ENCODE data around the gene MNAT1. TPM values are rescaled to one million over a fixed set of nuclear protein-coding genes. Genes with fewer than 3 reads are reported as not detected.
"Not testable (repeated sequence)": the region's sequence is repeated elsewhere in the genome, so short reads cannot be mapped to it uniquely, and the experiment has no call there.

MNAT1 gene
- total RNA-seq, 1 experiment from 2014 or later = 58.1 TPM

- in situ Hi-C loops (cut with HindIII; ENCODE audit: low pct_unique_long_range_greater_than_20kb, low sequenced_read_pairs) = no loop called here
- DNase-seq (ENCODE audit: low read depth, low spot score) = no peak
These were observed 111.0 kb downstream of the MNAT1 start for GRCh38 chr14:60845523-60845922.

DNA sequence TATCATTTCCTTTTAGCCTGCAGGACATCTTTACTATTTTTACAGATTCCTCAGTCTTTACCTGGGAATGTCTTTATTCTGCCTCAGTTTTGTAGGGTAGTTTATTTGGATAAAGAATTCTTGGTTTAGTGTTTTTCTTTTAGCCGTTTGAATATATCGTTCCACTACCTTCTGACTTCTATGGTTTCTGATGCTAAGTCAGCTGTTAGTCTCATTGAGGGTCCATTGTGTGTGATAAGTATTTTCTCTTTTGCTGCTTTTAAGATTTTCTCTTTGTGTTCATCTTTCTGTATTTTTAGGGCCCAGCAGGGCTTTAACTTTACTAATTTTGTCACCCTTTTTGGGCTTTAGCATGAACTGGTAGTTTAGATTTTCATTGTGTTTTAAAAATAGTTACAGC is 113.5 kb downstream of the MNAT1 start:
- DNase-seq (ENCODE audit: low read depth, low spot score) = no peak
- in situ Hi-C loops (cut with HindIII; ENCODE audit: low pct_unique_long_range_greater_than_20kb, low sequenced_read_pairs) = no loop called here

GRCh38 chr14:60851692-60852091 is 117.1 kb downstream of the MNAT1 start:
- DNase-seq (ENCODE audit: low read depth, low spot score); in situ Hi-C loops (cut with HindIII; ENCODE audit: low pct_unique_long_range_greater_than_20kb, low sequenced_read_pairs): not testable (repeated sequence)

DNA sequence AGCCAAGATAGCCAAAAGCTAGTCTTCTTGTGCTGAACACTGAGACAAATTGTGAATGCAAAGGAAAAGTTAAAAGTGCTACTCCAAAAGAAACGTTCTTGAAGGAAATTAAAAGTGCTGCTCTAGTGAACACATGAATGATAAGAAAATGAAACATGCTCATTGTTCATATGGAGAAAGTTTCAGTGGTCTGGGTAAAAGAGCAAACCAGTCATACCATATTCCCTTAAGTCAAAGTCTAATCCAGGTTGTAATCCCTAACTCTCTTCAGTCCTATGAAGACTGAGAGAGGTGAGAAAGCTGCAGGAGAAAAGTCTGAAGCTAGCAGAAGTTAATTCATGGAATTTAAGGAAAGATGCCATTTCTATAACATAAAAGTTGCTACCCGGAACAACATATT is 121.5 kb downstream of the MNAT1 start:
- in situ Hi-C loops (cut with HindIII; ENCODE audit: low pct_unique_long_range_greater_than_20kb, low sequenced_read_pairs) = no loop called here

GRCh38 chr14:60859525-60859924 is 125.0 kb downstream of the MNAT1 start:
- in situ Hi-C loops (cut with HindIII; ENCODE audit: low pct_unique_long_range_greater_than_20kb, low sequenced_read_pairs) = no loop called here
- no peak for DNase-seq (ENCODE audit: low read depth, low spot score)

More for the DNA sequence above, 121.5 kb downstream of the MNAT1 start:
- no peak for DNase-seq (ENCODE audit: low read depth, low spot score)

- in situ Hi-C loops (cut with HindIII; ENCODE audit: low pct_unique_long_range_greater_than_20kb, low sequenced_read_pairs) = no loop called here
- no peak for DNase-seq (ENCODE audit: low read depth, low spot score)
These were observed 127.1 kb downstream of the MNAT1 start for GRCh38 chr14:60861545-60862140.

DNA sequence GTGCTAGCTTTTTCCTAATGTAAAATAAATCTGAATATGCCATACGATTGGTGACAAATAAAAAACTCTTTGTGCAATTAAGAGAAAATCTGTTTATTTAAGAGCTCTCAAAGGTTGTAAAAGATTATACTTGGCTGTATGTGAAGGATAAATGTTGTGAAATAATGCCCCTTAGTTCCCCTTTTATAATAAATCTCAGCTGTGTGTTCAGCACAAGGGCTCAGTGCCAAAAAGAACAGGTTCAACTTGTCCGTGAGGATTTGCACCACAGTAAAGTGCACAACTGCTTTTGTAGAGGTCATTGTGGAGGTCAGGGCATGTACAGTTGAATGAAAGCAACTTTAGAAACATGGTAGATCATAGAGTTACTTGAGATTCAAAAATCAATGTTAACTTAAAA is 127.7 kb downstream of the MNAT1 start:
- in situ Hi-C loops (cut with HindIII; ENCODE audit: low pct_unique_long_range_greater_than_20kb, low sequenced_read_pairs) = no loop called here

DNA sequence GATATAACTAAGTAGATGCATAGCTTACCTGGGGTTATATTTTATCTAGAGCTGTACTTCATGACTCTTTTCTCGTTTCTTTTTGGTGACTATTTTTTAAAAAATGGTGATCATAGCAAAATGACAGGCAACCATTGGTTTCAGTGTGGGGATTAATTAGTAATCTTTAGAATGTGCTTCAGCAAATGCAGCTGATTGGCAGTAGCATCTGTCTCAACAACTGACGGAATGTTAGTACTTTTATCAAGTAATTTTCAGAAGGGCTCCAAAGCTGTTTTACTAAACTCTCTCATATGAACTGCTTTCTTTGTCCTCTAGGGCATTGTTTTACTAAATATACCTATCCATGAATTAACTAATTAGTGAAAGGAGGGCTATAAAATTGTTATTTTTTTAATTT is 128.7 kb downstream of the MNAT1 start:
- DNase-seq (ENCODE audit: low read depth, low spot score) = no peak
- in situ Hi-C loops (cut with HindIII; ENCODE audit: low pct_unique_long_range_greater_than_20kb, low sequenced_read_pairs) = no loop called here

More for the DNA sequence above, 127.7 kb downstream of the MNAT1 start:
- DNase-seq (ENCODE audit: low read depth, low spot score) = no peak

- in situ Hi-C loops (cut with HindIII; ENCODE audit: low pct_unique_long_range_greater_than_20kb, low sequenced_read_pairs) = no loop called here
- no peak for DNase-seq (ENCODE audit: low read depth, low spot score)
These were observed 131.0 kb downstream of the MNAT1 start for GRCh38 chr14:60865378-60866127.

- no peak for DNase-seq (ENCODE audit: low read depth, low spot score)
- in situ Hi-C loops (cut with HindIII; ENCODE audit: low pct_unique_long_range_greater_than_20kb, low sequenced_read_pairs) = no loop called here
These were observed 133.1 kb downstream of the MNAT1 start for GRCh38 chr14:60867503-60868172.

DNA sequence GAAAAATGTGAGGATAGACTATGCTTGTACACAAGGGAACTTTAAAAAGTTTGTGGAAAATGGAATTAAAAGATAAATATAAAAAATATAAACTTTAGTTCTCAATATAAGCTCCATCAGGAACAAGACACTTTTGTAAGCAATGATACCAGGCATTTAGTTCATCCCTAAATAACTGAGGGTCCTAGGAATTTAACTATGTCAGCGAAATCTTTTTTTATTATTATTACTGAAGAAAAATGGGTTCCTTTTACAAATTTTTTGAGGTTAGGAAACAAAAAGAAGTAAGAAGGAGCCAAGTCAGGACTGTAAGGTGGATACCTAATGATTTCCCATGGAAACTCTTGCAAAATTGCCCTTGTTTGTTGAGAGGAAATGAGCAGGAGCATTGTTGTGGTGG is 143.6 kb downstream of the MNAT1 start:
- no peak for DNase-seq (ENCODE audit: low read depth, low spot score)
- in situ Hi-C loops (cut with HindIII; ENCODE audit: low pct_unique_long_range_greater_than_20kb, low sequenced_read_pairs) = no loop called here

DNA sequence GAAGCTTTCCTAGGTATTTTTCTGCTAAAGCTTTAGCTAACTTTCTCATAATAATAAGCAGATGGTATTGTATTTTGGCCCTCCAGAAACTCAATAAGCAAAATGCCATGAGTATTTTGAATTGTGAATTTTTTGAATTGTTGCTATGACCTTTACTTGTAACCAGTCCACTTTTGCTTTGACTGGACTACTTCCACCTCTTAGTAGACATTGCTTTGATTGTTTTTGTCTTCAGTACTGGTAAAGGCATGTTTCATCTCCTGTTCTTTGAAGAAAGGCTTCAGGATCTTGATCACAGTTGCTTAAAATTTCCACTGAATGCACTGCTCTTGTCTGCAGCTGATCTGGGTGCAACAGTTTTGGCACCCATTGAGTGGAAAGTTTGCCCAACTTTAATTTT is 144.0 kb downstream of the MNAT1 start:
- in situ Hi-C loops (cut with HindIII; ENCODE audit: low pct_unique_long_range_greater_than_20kb, low sequenced_read_pairs) = no loop called here
- no peak for DNase-seq (ENCODE audit: low read depth, low spot score)

- in situ Hi-C loops (cut with HindIII; ENCODE audit: low pct_unique_long_range_greater_than_20kb, low sequenced_read_pairs) = no loop called here
- no peak for DNase-seq (ENCODE audit: low read depth, low spot score)
These were observed 147.7 kb downstream of the MNAT1 start for GRCh38 chr14:60882219-60882618.

GRCh38 chr14:60884134-60884533 is 149.6 kb downstream of the MNAT1 start:
- in situ Hi-C loops (cut with HindIII; ENCODE audit: low pct_unique_long_range_greater_than_20kb, low sequenced_read_pairs) = no loop called here
- DNase-seq (ENCODE audit: low read depth, low spot score) = no peak

GRCh38 chr14:60890636-60891035 is 156.1 kb downstream of the MNAT1 start:
- DNase-seq (ENCODE audit: low read depth, low spot score); in situ Hi-C loops (cut with HindIII; ENCODE audit: low pct_unique_long_range_greater_than_20kb, low sequenced_read_pairs): not testable (repeated sequence)

DNA sequence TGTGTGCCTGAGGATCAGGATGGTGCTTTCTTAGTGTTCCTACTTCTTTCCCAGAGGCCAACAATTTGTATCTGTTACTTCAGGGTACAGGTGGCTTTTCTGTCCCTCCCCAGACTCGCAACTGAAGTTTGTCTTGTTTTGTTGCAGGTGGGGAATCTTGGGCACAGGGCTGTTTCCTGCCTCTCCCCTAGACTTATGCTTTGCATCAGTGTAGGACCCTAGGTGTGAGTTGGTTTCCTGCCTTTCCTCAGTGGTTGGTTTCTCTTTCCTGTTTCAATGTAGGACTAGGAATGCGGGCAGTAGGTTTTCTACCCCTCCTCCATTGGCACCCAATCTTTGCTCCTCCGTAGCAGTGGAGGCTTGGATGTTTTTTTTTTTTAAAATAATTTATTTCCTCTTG is 159.3 kb downstream of the MNAT1 start:
- in situ Hi-C loops (cut with HindIII; ENCODE audit: low pct_unique_long_range_greater_than_20kb, low sequenced_read_pairs) = no loop called here
- DNase-seq (ENCODE audit: low read depth, low spot score) = no peak

GRCh38 chr14:60904381-60904780 is 169.8 kb downstream of the MNAT1 start:
- DNase-seq (ENCODE audit: low read depth, low spot score) = no peak
- in situ Hi-C loops (cut with HindIII; ENCODE audit: low pct_unique_long_range_greater_than_20kb, low sequenced_read_pairs) = no loop called here

GRCh38 chr14:60905923-60906322 is 171.4 kb downstream of the MNAT1 start:
- in situ Hi-C loops (cut with HindIII; ENCODE audit: low pct_unique_long_range_greater_than_20kb, low sequenced_read_pairs) = no loop called here

DNA sequence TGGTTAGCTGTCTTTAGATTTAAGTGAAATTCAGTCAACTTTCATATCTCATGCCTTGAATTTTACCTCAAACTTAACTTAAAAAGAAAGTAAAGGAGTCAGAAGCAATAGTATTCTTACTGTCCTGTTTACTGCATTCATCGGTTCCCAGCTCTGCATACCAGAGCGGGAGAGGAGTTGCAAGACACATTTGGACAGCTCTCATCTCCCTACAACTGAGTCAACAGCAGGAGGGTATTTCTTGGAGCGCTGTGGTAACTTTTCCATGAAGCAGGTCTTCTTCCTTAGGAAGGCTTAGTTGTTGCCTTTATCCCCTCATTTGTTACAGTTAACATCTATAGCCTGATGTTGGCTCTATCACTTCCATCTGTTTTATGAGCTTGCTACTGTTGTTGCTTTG is 181.2 kb downstream of the MNAT1 start:
- in situ Hi-C loops (cut with HindIII; ENCODE audit: low pct_unique_long_range_greater_than_20kb, low sequenced_read_pairs) = no loop called here
- no peak for DNase-seq (ENCODE audit: low read depth, low spot score)

More at GRCh38 chr14:60905923-60906322, 171.4 kb downstream of the MNAT1 start:
- no peak for DNase-seq (ENCODE audit: low read depth, low spot score)

All from SK-MEL-5 (cell line).